HG03469 (cell line): ENCODE data around the gene CHST13.

Source experiments
- ATAC-seq: cut with Tn5 transposase; IDR thresholded peaks from one replicate; pipeline ENCODE4 v1.9.1; 2021; ENCODE audit warnings: mild to moderate bottlenecking, moderate library complexity, moderate number of reproducible peaks; ENCODE audit not compliant: unreplicated experiment

CHST13 gene

GRCh38 chr3:126539558-126540250, 15.7 kb downstream of the CHST13 start:
- no peak for ATAC-seq

GRCh38 chr3:126540342-126540849, 16.4 kb downstream of the CHST13 start:
- no peak for ATAC-seq

- no peak for ATAC-seq
Observed at GRCh38 chr3:126540951-126541627, 17.1 kb downstream of the CHST13 start.

- no peak for ATAC-seq
Observed at GRCh38 chr3:126541628-126542339, 17.8 kb downstream of the CHST13 start.

- ATAC-seq, result no peak
Observed at GRCh38 chr3:126542340-126543241, 18.6 kb downstream of the CHST13 start.

GRCh38 chr3:126543457-126544061, 19.6 kb downstream of the CHST13 start:
- no peak for ATAC-seq

- no peak for ATAC-seq
Observed at GRCh38 chr3:126544596-126545281, 20.8 kb downstream of the CHST13 start.

GRCh38 chr3:126545544-126545943, 21.6 kb downstream of the CHST13 start:
- ATAC-seq, result no peak

GRCh38 chr3:126546013-126546412, 22.1 kb downstream of the CHST13 start:
- ATAC-seq, result no peak

GRCh38 chr3:126546549-126547239, 22.7 kb downstream of the CHST13 start:
- no peak for ATAC-seq

GRCh38 chr3:126547721-126548120, 23.8 kb downstream of the CHST13 start:
- no peak for ATAC-seq

GRCh38 chr3:126548556-126549466, 24.9 kb downstream of the CHST13 start:
- no peak for ATAC-seq

- ATAC-seq, result no peak
Observed at GRCh38 chr3:126549861-126550487, 26.0 kb downstream of the CHST13 start.

GRCh38 chr3:126550488-126551051, 26.6 kb downstream of the CHST13 start:
- no peak for ATAC-seq

- no peak for ATAC-seq
Observed at GRCh38 chr3:126551121-126551838, 27.3 kb downstream of the CHST13 start.

- ATAC-seq, result no peak
Observed at GRCh38 chr3:126551839-126552687, 28.1 kb downstream of the CHST13 start.
